ENCODE measurements around the gene PLCXD3. TPM values are rescaled to one million over a fixed set of nuclear protein-coding genes. Genes with fewer than 3 reads are reported as not detected.

The PLCXD3 gene
- total and polyA plus RNA-seq, 2 of the 4 experiments (the other 2 are of a cell fraction) = under 0.01 to 0.02 TPM

DNA sequence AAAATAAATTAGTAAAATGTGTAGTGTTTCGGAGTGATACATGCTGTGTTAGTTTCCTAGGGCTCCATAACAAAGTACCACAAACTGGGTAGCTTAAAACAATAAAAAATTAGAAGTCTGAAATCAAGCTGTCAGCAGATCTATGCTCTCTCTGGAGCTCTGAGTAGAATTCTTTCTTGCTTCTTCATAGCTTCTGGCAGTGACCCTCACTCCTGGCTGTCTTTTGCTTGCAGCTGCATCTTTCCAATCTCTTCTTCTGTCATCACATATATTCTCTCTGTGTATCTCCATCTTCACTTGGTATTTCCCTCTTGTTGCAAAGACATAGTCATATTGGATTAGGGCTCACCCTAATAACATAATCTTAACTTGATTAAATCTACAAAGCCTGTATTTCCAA is 37.6 kb upstream of the PLCXD3 start:
- no peak overlapping the region for H2BK15ac ChIP-seq (ENCODE audit: low read depth, low read length)
- no CpG with 5 or more reads among the region's 1 CpG for WGBS, 2 experiments (ENCODE audit: extremely low coverage in 2 of 2, insufficient read length in 1 of 2)
- H3K9me3 ChIP-seq (ENCODE audit: control insufficient read depth, insufficient read depth, low read length) = no peaks in the 10 kb centered on the region
- no peaks in the 10 kb centered on the region for H3K79me1 ChIP-seq (ENCODE audit: low read depth in 1 of 2, low read length in 2 of 2)
- no peak overlapping the region for H4K8ac ChIP-seq (ENCODE audit: low read depth in 2 of 2, low read length in 2 of 2)
- ChIA-PET CTCF (no interaction called here), POLR2A (ENCODE audit: unreplicated experiment) (no interaction called here)
- H3K23ac ChIP-seq (ENCODE audit: low read depth, low read length) = no peak overlapping the region
- ATAC-seq (ENCODE audit: low read depth) (no peak), DNase-seq (no peak)
- H3K9me1 ChIP-seq (ENCODE audit: insufficient read depth, low read length) = no peaks in the 10 kb centered on the region
- H3K4ac ChIP-seq (ENCODE audit: low read depth, low read length) = no peak overlapping the region
- no peak overlapping the region for H4K5ac ChIP-seq (ENCODE audit: low read depth, low read length)
- no peak overlapping the region for H2BK20ac ChIP-seq (ENCODE audit: low read depth, low read length)
- H3K4me3 ChIP-seq (ENCODE audit: insufficient read depth, low read depth, low read length) = no peak overlapping the region
- no peak overlapping the region for H2AFZ ChIP-seq (replicated peaks; ENCODE audit: low read length, poor library complexity)
- dilution Hi-C loops (cut with HindIII; ENCODE audit: low sequenced_read_pairs, unreplicated experiment) = no loop called here
- H3K4me2 ChIP-seq (ENCODE audit: low read depth, low read length) = no peak overlapping the region
- no peak overlapping the region for H3K9ac ChIP-seq (ENCODE audit: low read depth, low read length)
- H3K27ac ChIP-seq (ENCODE audit: insufficient read depth, low read length) = no peak overlapping the region
- H3K27me3 ChIP-seq (ENCODE audit: control insufficient read depth, insufficient read depth, low read length) = no peaks in the 10 kb centered on the region; the same call in 1 of the 2 replicates
- no peak overlapping the region for H2AK5ac ChIP-seq (ENCODE audit: low read depth, low read length)
- BruUV-seq (replicated peaks) = no TSS peak
- H2AK9ac ChIP-seq (replicated peaks; ENCODE audit: low read depth, low read length, poor library complexity) = no peak overlapping the region
- no peaks in the 10 kb centered on the region for H3K4me1 ChIP-seq (ENCODE audit: control insufficient read depth, insufficient read depth, low read length)
- no peak overlapping the region for H3K14ac ChIP-seq (replicated peaks; ENCODE audit: low read depth, low read length)
- H3K18ac ChIP-seq (ENCODE audit: low read depth, low read length) = no peak overlapping the region
- intact Hi-C loops (cut with micrococcal nuclease) = no loop called here
- TF ChIP-seq, protein P1, sequence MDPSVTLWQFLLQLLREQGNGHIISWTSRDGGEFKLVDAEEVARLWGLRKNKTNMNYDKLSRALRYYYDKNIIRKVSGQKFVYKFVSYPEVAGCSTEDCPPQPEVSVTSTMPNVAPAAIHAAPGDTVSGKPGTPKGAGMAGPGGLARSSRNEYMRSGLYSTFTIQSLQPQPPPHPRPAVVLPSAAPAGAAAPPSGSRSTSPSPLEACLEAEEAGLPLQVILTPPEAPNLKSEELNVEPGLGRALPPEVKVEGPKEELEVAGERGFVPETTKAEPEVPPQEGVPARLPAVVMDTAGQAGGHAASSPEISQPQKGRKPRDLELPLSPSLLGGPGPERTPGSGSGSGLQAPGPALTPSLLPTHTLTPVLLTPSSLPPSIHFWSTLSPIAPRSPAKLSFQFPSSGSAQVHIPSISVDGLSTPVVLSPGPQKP (IDR thresholded peaks at IDR 0.05; ENCODE audit: borderline replicate concordance, low read depth, low read length) = no peak
- TF ChIP-seq RFX5 (IDR thresholded peaks at IDR 0.05; ENCODE audit: low read depth, low read length) (no peak), POLR2A (IDR thresholded peaks at IDR 0.05; ENCODE audit: low read depth, low read length) (no peak), NFE2L2 (IDR thresholded peaks at IDR 0.05; ENCODE audit: low read depth, low read length) (no peak), CHD1 (IDR thresholded peaks at IDR 0.05; ENCODE audit: low read depth, low read length) (no peak), FOS (IDR thresholded peaks at IDR 0.05; ENCODE audit: low read depth, low read length) (no peak), MXI1 (IDR thresholded peaks at IDR 0.05; ENCODE audit: borderline replicate concordance, low read depth, low read length) (no peak), CEBPB (IDR thresholded peaks at IDR 0.05; ENCODE audit: low read depth, low read length) (no peak), RCOR1 (IDR thresholded peaks at IDR 0.05; ENCODE audit: insufficient replicate concordance, low read length) (no peak), BHLHE40 (IDR thresholded peaks at IDR 0.05; ENCODE audit: low read depth, low read length) (no peak)
- TF ChIP-seq, protein P2, sequence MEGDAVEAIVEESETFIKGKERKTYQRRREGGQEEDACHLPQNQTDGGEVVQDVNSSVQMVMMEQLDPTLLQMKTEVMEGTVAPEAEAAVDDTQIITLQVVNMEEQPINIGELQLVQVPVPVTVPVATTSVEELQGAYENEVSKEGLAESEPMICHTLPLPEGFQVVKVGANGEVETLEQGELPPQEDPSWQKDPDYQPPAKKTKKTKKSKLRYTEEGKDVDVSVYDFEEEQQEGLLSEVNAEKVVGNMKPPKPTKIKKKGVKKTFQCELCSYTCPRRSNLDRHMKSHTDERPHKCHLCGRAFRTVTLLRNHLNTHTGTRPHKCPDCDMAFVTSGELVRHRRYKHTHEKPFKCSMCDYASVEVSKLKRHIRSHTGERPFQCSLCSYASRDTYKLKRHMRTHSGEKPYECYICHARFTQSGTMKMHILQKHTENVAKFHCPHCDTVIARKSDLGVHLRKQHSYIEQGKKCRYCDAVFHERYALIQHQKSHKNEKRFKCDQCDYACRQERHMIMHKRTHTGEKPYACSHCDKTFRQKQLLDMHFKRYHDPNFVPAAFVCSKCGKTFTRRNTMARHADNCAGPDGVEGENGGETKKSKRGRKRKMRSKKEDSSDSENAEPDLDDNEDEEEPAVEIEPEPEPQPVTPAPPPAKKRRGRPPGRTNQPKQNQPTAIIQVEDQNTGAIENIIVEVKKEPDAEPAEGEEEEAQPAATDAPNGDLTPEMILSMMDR (conservative IDR thresholded peaks at IDR 0.05; ENCODE audit: low read depth, low read length) = no peak
- TF ChIP-seq, protein P3, sequence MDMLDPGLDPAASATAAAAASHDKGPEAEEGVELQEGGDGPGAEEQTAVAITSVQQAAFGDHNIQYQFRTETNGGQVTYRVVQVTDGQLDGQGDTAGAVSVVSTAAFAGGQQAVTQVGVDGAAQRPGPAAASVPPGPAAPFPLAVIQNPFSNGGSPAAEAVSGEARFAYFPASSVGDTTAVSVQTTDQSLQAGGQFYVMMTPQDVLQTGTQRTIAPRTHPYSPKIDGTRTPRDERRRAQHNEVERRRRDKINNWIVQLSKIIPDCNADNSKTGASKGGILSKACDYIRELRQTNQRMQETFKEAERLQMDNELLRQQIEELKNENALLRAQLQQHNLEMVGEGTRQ (IDR thresholded peaks at IDR 0.05; ENCODE audit: low read depth, low read length) = no peak
- H2BK120ac ChIP-seq (ENCODE audit: low read depth, low read length) = no peak overlapping the region
- H4K20me1 ChIP-seq (ENCODE audit: insufficient read depth, low read length) = no peaks in the 10 kb centered on the region
- no peak overlapping the region for H4K91ac ChIP-seq (ENCODE audit: insufficient read depth, low read depth, low read length)
- H3K36me3 ChIP-seq (ENCODE audit: control insufficient read depth, insufficient read depth, low read length) = no peaks in the 10 kb centered on the region
- no peak overlapping the region for H3K56ac ChIP-seq (ENCODE audit: extremely low read depth, insufficient read depth, low read length)
- no peak overlapping the region for H2BK5ac ChIP-seq (ENCODE audit: low read depth, low read length, poor library complexity, severe bottlenecking)
- in situ Hi-C loops (cut with MboI; ENCODE audit: low sequenced_read_pairs) = no loop called here

Measured in IMR-90 (cell line).